H9 (cell line): ENCODE measurements around the gene HIPK4. TPM values are rescaled to one million over a fixed set of nuclear protein-coding genes. Genes with fewer than 3 reads are reported as not detected.
A peak's percentile ranks its signal among the peaks of the same experiment; 100 is the strongest.

Experiments used
- DNase-seq: peaks from one replicate; pipeline ENCODE4 v3.0.0-alpha.2; 2017
- H2AFZ ChIP-seq: one replicate; pipeline ENCODE4 v1.6.1; 2013; ENCODE audit warnings: mild to moderate bottlenecking, low read length, control low read depth, moderate library complexity
- H2AK5ac ChIP-seq: 2 replicates; pipeline ENCODE4 v1.6.1; 2013; ENCODE audit warnings: low read length, control low read depth, mixed read lengths; ENCODE audit not compliant: insufficient read length
- H2BK120ac ChIP-seq: one replicate; pipeline ENCODE4 v1.6.1; 2013; ENCODE audit warnings: low read depth, mild to moderate bottlenecking, low read length, control low read depth, inconsistent platforms; ENCODE audit not compliant: poor library complexity, severe bottlenecking
- H2BK12ac ChIP-seq: 2 replicates; pipeline ENCODE4 v1.6.1; 2013; ENCODE audit warnings: low read length, control low read depth, mixed read lengths, low read depth; ENCODE audit not compliant: insufficient read length
- H2BK15ac ChIP-seq: 2 replicates; pipeline ENCODE4 v1.6.1; 2013; ENCODE audit warnings: low read depth, low read length, control low read depth
- H2BK20ac ChIP-seq: one replicate; pipeline ENCODE4 v1.6.1; 2013; ENCODE audit warnings: low read depth, mild to moderate bottlenecking, low read length, control low read depth, inconsistent platforms; ENCODE audit not compliant: poor library complexity, severe bottlenecking
- H2BK5ac ChIP-seq: 2 replicates; pipeline ENCODE4 v1.6.1; 2013; ENCODE audit warnings: low read length, control low read depth, mixed read lengths; ENCODE audit not compliant: insufficient read length
- H3K14ac ChIP-seq: 2 replicates; pipeline ENCODE4 v1.6.1; 2013; ENCODE audit warnings: low read length, control low read depth; ENCODE audit not compliant: insufficient read depth
- H3K18ac ChIP-seq: 2 replicates; pipeline ENCODE4 v1.6.1; 2013; ENCODE audit warnings: low read depth, mild to moderate bottlenecking, mixed read lengths, low read length, control low read depth; ENCODE audit not compliant: insufficient read length
- H3K23ac ChIP-seq: 2 replicates; pipeline ENCODE4 v1.6.1; 2013; ENCODE audit warnings: low read length, control low read depth, mixed read lengths, low read depth; ENCODE audit not compliant: insufficient read length
- H3K23me2 ChIP-seq: 2 replicates; pipeline ENCODE4 v1.6.1; 2013; ENCODE audit warnings: low read depth, mild to moderate bottlenecking, mixed read lengths, low read length, control low read depth; ENCODE audit not compliant: insufficient read length, poor library complexity, severe bottlenecking
- H3K27ac ChIP-seq: 2 replicates; pipeline ENCODE4 v1.5.1; 2013; ENCODE audit warnings: low read length, control low read depth, mixed read lengths, low read depth; ENCODE audit not compliant: insufficient read length
- H3K27me3 ChIP-seq: 2 replicates; pipeline ENCODE4 v1.6.1; 2013; ENCODE audit warnings: low read length, control low read depth, inconsistent platforms; ENCODE audit not compliant: insufficient read depth
- H3K4ac ChIP-seq: 2 replicates; pipeline ENCODE4 v1.6.1; 2013; ENCODE audit warnings: low read depth, mild to moderate bottlenecking, control low read depth, inconsistent platforms, low read length, moderate library complexity
- H3K4me1 ChIP-seq: 2 replicates; pipeline ENCODE4 v1.6.1; 2013; ENCODE audit warnings: low read length, control low read depth, inconsistent platforms; ENCODE audit not compliant: insufficient read depth
- H3K4me2 ChIP-seq: 2 replicates; pipeline ENCODE4 v1.6.1; 2013; ENCODE audit warnings: low read length, control low read depth, mixed read lengths; ENCODE audit not compliant: insufficient read length, insufficient read depth
- H3K56ac ChIP-seq: 2 replicates; pipeline ENCODE4 v1.6.1; 2013; ENCODE audit warnings: low read depth, mild to moderate bottlenecking, mixed read lengths, low read length, control low read depth; ENCODE audit not compliant: insufficient read length
- H3K79me1 ChIP-seq: 2 replicates; pipeline ENCODE4 v1.6.1; 2013; ENCODE audit warnings: low read depth, mild to moderate bottlenecking, moderate library complexity, low read length, control low read depth, inconsistent platforms; ENCODE audit not compliant: insufficient read depth, poor library complexity, severe bottlenecking
- H3K79me2 ChIP-seq: 2 replicates; pipeline ENCODE4 v1.6.1; 2013; ENCODE audit warnings: low read length, control low read depth, inconsistent platforms; ENCODE audit not compliant: insufficient read depth
- H3K9ac ChIP-seq: 2 replicates; pipeline ENCODE4 v1.6.1; 2013; ENCODE audit warnings: low read length, control low read depth, mixed read lengths; ENCODE audit not compliant: insufficient read length; ENCODE audit errors: extremely low read depth
- H3K9me3 ChIP-seq: one replicate; pipeline ENCODE4 v1.6.1; 2013; ENCODE audit warnings: low read depth, low read length, inconsistent platforms; ENCODE audit not compliant: control insufficient read depth
- H3T11ph ChIP-seq: one replicate; pipeline ENCODE4 v1.6.1; 2013; ENCODE audit warnings: mild to moderate bottlenecking, low read length, control low read depth, inconsistent platforms
- H4K20me1 ChIP-seq: one replicate; pipeline ENCODE4 v1.6.1; 2013; ENCODE audit not compliant: control insufficient read depth, insufficient read length, insufficient read depth
- H4K5ac ChIP-seq: 2 replicates; pipeline ENCODE4 v1.6.1; 2013; ENCODE audit warnings: low read depth, mild to moderate bottlenecking, mixed read lengths, low read length, control low read depth; ENCODE audit not compliant: insufficient read length
- H4K8ac ChIP-seq: replicated peaks from 2 replicates; pipeline ENCODE4 v1.6.1; 2013; ENCODE audit warnings: low read length, control low read depth, mixed read lengths, low read depth; ENCODE audit not compliant: insufficient read length
- H4K91ac ChIP-seq: 2 replicates; pipeline ENCODE4 v1.6.1; 2013; ENCODE audit warnings: low read depth, mild to moderate bottlenecking, moderate library complexity, mixed read lengths, low read length, control low read depth; ENCODE audit not compliant: insufficient read length
- H3K27ac Mint-ChIP-seq, 3 experiments: 2 replicates in 2 of 3; 3 replicates in 1 of 3; pipeline ENCODE4 v1.8.0; 2020 to 2021; ENCODE audit warnings: mixed read lengths in 3 of 3, mild to moderate bottlenecking in 1 of 3, moderate library complexity in 1 of 3
- H3K27me3 Mint-ChIP-seq: 2 replicates; pipeline ENCODE4 v1.8.0; 2021; ENCODE audit warnings: low read depth, mild to moderate bottlenecking, moderate library complexity, mixed read lengths
- H3K36me3 Mint-ChIP-seq, 3 experiments: 2 replicates in 2 of 3; 3 replicates in 1 of 3; pipeline ENCODE4 v1.8.0; 2020 to 2021; ENCODE audit warnings: low read depth in 3 of 3, mixed read lengths in 3 of 3; ENCODE audit not compliant: insufficient read depth in 1 of 3
- H3K4me1 Mint-ChIP-seq, 2 experiments: 2 replicates each; pipeline ENCODE4 v1.8.0; 2020; ENCODE audit warnings: mixed read lengths in 2 of 2
- H3K4me3 Mint-ChIP-seq, 2 experiments: 2 replicates in 1 of 2; 3 replicates in 1 of 2; pipeline ENCODE4 v1.8.0; 2020 to 2021; ENCODE audit warnings: mild to moderate bottlenecking in 2 of 2, mixed read lengths in 2 of 2, moderate library complexity in 1 of 2
- H3K9me3 Mint-ChIP-seq, 2 experiments: 2 replicates in 1 of 2; 3 replicates in 1 of 2; pipeline ENCODE4 v1.8.0; 2020; ENCODE audit warnings: mild to moderate bottlenecking in 2 of 2, mixed read lengths in 2 of 2, moderate library complexity in 1 of 2
- CTCF ChIP-seq: fragments of 200-600 bp; sonication (generic); conservative IDR thresholded peaks from 3 replicates; pipeline ENCODE4 v1.8.0; 2021; ENCODE audit warnings: antibody characterized with exemption, mild to moderate bottlenecking
- WGBS: extraction: QIAGEN DNeasy Blood & Tissue Kit; methylation state at CpG from one replicate; pipeline ENCODE4 v1.1.7; 2013; ENCODE audit warnings: missing lambda C conversion rate, low lambda C conversion rate, mixed read lengths; ENCODE audit not compliant: insufficient read length; ENCODE audit errors: extremely low coverage; 5-methylcytosine and 5-hydroxymethylcytosine counted together
- total RNA-seq: library from RNA; stranded (reverse); gene quantifications from 2 replicates; pipeline ENCODE4 v1.2.1, GENCODE V29; 2021

HIPK4 gene
- total RNA-seq, 1 experiment from 2014 or later, result 0.15 TPM

GRCh38 chr19:40392894-40393517 is 3.0 kb upstream of the HIPK4 start:
- Histone ChIP-seq H3K27ac (no peak overlapping the region), H3K27me3 (no peaks in the 10 kb centered on the region; the same call in 1 of the 2 replicates), H4K20me1 (no peaks in the 10 kb centered on the region), H4K8ac (no peak overlapping the region), H3K23me2 (no peaks in the 10 kb centered on the region), H3K18ac (no peak overlapping the region), H2BK5ac (no peak overlapping the region), H3K56ac (no peak overlapping the region), H2BK120ac (no peak overlapping the region), H2BK15ac (no peak overlapping the region), H2AFZ (no peak overlapping the region), H3K23ac (no peak overlapping the region), H2BK20ac (no peak overlapping the region), H2AK5ac (no peak overlapping the region), H3K9me3 (no peaks in the 10 kb centered on the region), H3K4ac (no peak overlapping the region), H4K91ac (no peak overlapping the region), H4K5ac (no peak overlapping the region), H3K4me1 (no peaks in the 10 kb centered on the region), H3K14ac (no peak overlapping the region; the same call in 1 of the 2 replicates), H3T11ph (no peak overlapping the region), H2BK12ac (no peak overlapping the region), H3K79me2 (no peaks in the 10 kb centered on the region), H3K4me2 (no peak overlapping the region), H3K9ac (no peak overlapping the region), H3K79me1 (no peaks in the 10 kb centered on the region)
- H3K36me3 Mint-ChIP-seq, result no peaks in the 10 kb centered on the region; a peak in 1 of 7 replicates
- peaks cover 9% of the 10 kb centered on the region for H3K27me3 Mint-ChIP-seq
- no CpG with 5 or more reads among the region's 9 CpGs for WGBS
- H3K4me1 Mint-ChIP-seq, result peaks cover 7 to 12% of the 10 kb centered on the region in 2 experiments
- no peak for DNase-seq
- TF ChIP-seq CTCF, result peak; percentile 28; the same call in 2 of the 3 replicates
- H3K4me3 Mint-ChIP-seq, result no peak overlapping the region
- H3K27ac Mint-ChIP-seq, result peak overlapping the region in 1 of 3 experiments; percentile 34; a peak in 2 of 7 replicates
- no peaks in the 10 kb centered on the region for H3K9me3 Mint-ChIP-seq
